NCI-H1436 treated with DMSO at 0.1 percent for 48 hours (cell line): ENCODE measurements around the gene EDIL3.
"Not testable (repeated sequence)": the region's sequence is repeated elsewhere in the genome, so short reads cannot be mapped to it uniquely, and the experiment has no call there.

ENCODE experiments used
- DNase-seq: peaks from one replicate; lab custom pipeline; 2025; lab: John Stamatoyannopoulos, UW

EDIL3 gene

GRCh38 chr5:84063041-84063440 lies 321.6 kb downstream of the EDIL3 start:
- no peak for DNase-seq

- DNase-seq, result no peak
These were observed 325.0 kb downstream of the EDIL3 start for GRCh38 chr5:84059672-84060071.

GRCh38 chr5:84058561-84058960 lies 326.1 kb downstream of the EDIL3 start:
- no peak for DNase-seq

- no peak for DNase-seq
These were observed 327.5 kb downstream of the EDIL3 start for GRCh38 chr5:84057211-84057610.

GRCh38 chr5:84045964-84046363 lies 338.7 kb downstream of the EDIL3 start:
- DNase-seq, result no peak

- no peak for DNase-seq
These were observed 347.8 kb downstream of the EDIL3 start for GRCh38 chr5:84036842-84037241.

GRCh38 chr5:84032324-84032723 lies 352.4 kb downstream of the EDIL3 start:
- DNase-seq, result no peak

- DNase-seq, result no peak
These were observed 356.6 kb downstream of the EDIL3 start for GRCh38 chr5:84028093-84028492.

- not testable (repeated sequence) for DNase-seq
These were observed 366.2 kb downstream of the EDIL3 start for GRCh38 chr5:84018521-84018920.

GRCh38 chr5:84017523-84018172 lies 367.0 kb downstream of the EDIL3 start:
- no peak for DNase-seq

GRCh38 chr5:84016085-84016484 lies 368.6 kb downstream of the EDIL3 start:
- DNase-seq, result no peak

GRCh38 chr5:84014966-84015365 lies 369.7 kb downstream of the EDIL3 start:
- DNase-seq, result no peak

GRCh38 chr5:83993803-83994202 lies 390.9 kb downstream of the EDIL3 start:
- no peak for DNase-seq

GRCh38 chr5:83991566-83992224 lies 393.0 kb downstream of the EDIL3 start:
- DNase-seq, result no peak

- DNase-seq, result no peak
These were observed 396.4 kb downstream of the EDIL3 start for GRCh38 chr5:83988293-83988685.

- no peak for DNase-seq
These were observed 397.0 kb downstream of the EDIL3 start for GRCh38 chr5:83987513-83988292.

GRCh38 chr5:83983852-83984251 lies 400.8 kb downstream of the EDIL3 start:
- DNase-seq, result no peak

- no peak for DNase-seq
These were observed 410.5 kb downstream of the EDIL3 start for GRCh38 chr5:83973925-83974815.

- DNase-seq, result no peak
These were observed 411.8 kb downstream of the EDIL3 start for GRCh38 chr5:83972909-83973308.

- no peak for DNase-seq
These were observed 412.4 kb downstream of the EDIL3 start for GRCh38 chr5:83972236-83972635.

GRCh38 chr5:83967417-83967816 lies 417.3 kb downstream of the EDIL3 start:
- no peak for DNase-seq

GRCh38 chr5:83965441-83965840 lies 419.2 kb downstream of the EDIL3 start:
- DNase-seq, result no peak
